Activated gamma-delta T cell treated with anti-CD3 and anti-CD28 coated beads, Interleukin-2, amount 50 U/mL, for 16 hours (primary cell): ENCODE results near the gene KCNJ15.
A peak's percentile ranks its signal among the peaks of the same experiment; 100 is the strongest.

Experiments
- DNase-seq: peaks from one replicate; pipeline ENCODE4 v3.0.0-alpha.2; 2020; ENCODE audit warnings: low read depth

KCNJ15 gene

DNA sequence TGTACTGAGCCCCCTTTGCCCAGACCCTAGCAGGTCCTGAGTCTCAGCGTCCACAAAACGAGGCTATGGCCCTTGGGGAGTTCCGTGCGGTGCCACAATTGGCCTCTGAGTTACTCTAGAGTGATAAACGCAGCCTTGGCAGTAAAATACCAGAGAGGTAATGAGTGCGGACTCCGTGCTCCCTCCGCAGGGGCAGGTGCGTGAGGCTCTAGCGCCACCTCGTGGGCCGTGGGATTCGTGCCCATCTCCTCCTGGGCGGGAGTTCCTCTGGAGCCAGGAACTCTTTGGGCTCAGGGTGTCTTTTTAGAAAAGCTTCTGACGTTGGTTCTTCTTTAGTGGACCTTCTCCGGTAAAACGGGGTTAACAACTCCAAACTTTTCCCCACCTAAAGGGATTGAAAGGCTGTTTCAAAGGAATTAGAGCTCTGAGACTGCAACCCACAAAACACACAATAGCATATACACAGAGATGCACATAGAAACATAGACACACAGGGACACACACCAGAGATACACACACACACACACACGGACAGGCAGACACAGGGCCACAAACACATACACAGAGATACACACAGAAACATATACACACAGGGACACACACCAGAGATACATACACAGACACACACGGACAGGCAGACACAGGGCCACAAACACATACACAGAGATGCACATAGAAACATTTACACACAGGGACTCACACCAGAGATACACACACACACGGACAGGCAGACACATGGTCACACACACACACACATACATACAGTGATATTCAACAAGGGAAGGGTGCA, 99.4 kb downstream of the KCNJ15 start:
- DNase-seq, result peak; percentile 33
